ENCODE measurements around the gene CCDC134. TPM values are rescaled to one million over a fixed set of nuclear protein-coding genes. Genes with fewer than 3 reads are reported as not detected.
A peak's percentile ranks its signal among the peaks of the same experiment; 100 is the strongest.

The CCDC134 gene
- total and polyA plus RNA-seq, 2 donors (not counting 3 experiments of a cell fraction or from before 2014, with no cell fraction given), result 4.5 to 8.4 TPM

DNA sequence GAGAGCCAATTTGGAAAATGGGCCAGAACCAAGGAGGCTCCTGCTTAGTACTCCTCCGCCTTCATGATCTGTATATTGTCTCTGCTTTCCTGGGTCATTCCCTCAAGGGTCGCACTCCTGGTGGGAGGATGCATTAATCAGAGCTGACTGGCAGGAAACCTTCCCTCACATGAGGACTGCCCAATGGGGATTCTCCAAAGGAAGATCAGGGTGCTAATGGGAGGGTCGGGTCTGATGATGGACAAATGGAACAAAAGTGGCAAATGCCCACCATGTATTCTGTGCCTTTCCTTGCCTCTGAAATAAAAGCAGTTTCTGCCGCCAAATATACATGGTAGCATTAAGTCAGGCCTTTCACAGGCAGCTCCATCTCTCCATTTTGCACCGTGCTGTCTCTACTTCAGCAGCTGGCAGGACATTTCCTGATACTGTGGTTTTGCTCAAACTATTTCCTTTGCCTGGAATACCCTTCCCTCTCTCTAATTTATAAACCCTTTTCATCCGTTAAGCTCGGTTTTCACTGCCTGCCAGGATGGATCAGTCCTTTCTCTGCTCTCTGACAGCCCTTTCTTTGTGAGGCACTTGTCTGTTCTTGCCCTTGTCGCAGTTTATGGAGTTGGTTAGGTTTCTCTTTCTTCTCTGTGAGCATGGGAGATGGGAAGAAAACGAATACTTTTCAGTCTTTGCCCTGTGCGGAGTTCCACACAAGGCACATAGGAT is 45.9 kb downstream of the CCDC134 start:
- H3K79me2 ChIP-seq (ENCODE audit: control insufficient read depth, insufficient read depth, low read length), result peaks cover 95% of the 10 kb centered on the region
- dilution Hi-C loops (cut with MboI; ENCODE audit: extremely low pct_ligation_motif_present, low sequenced_read_pairs) (no loop called here), intact Hi-C loops (cut with micrococcal nuclease) (no loop called here)
- no peak for TF ChIP-seq GATA2 (IDR thresholded peaks at IDR 0.05; ENCODE audit: insufficient read depth, insufficient read length, low read depth, low read length)
- no peak for TF ChIP-seq POLR2AphosphoS5 (IDR thresholded peaks at IDR 0.05; ENCODE audit: insufficient read depth, low read depth, low read length)
- TF ChIP-seq POLR2A (IDR thresholded peaks at IDR 0.05; ENCODE audit: low read depth, low read length), result no peak
- TF ChIP-seq MYC (IDR thresholded peaks at IDR 0.05; ENCODE audit: low read depth, low read length), result no peak
- TF ChIP-seq, protein P1, sequence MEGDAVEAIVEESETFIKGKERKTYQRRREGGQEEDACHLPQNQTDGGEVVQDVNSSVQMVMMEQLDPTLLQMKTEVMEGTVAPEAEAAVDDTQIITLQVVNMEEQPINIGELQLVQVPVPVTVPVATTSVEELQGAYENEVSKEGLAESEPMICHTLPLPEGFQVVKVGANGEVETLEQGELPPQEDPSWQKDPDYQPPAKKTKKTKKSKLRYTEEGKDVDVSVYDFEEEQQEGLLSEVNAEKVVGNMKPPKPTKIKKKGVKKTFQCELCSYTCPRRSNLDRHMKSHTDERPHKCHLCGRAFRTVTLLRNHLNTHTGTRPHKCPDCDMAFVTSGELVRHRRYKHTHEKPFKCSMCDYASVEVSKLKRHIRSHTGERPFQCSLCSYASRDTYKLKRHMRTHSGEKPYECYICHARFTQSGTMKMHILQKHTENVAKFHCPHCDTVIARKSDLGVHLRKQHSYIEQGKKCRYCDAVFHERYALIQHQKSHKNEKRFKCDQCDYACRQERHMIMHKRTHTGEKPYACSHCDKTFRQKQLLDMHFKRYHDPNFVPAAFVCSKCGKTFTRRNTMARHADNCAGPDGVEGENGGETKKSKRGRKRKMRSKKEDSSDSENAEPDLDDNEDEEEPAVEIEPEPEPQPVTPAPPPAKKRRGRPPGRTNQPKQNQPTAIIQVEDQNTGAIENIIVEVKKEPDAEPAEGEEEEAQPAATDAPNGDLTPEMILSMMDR (IDR thresholded peaks at IDR 0.05; ENCODE audit: extremely low read depth in 1 of 2, insufficient read depth in 1 of 2, low read depth in 1 of 2, low read length in 2 of 2), result no peak
- no peak for TF ChIP-seq JUN (IDR thresholded peaks at IDR 0.05; ENCODE audit: borderline replicate concordance, insufficient read depth, insufficient read length, low read depth)
- TF ChIP-seq, protein P2, sequence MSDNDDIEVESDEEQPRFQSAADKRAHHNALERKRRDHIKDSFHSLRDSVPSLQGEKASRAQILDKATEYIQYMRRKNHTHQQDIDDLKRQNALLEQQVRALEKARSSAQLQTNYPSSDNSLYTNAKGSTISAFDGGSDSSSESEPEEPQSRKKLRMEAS (IDR thresholded peaks at IDR 0.05; ENCODE audit: insufficient read depth, insufficient read length), result no peak
- no peak for TF ChIP-seq EZH2 (IDR thresholded peaks at IDR 0.05; ENCODE audit: borderline replicate concordance, low read depth, low read length, severe bottlenecking)
- TF ChIP-seq FOS (IDR thresholded peaks at IDR 0.05; ENCODE audit: borderline replicate concordance, insufficient read depth, low read length), result no peak
- CTCF ChIA-PET, result interaction anchor here (1.0 to 2.4 kb wide), 7 partner anchors 11 to 149 kb away, joined by 3 to 19 read pairs (median 3); partner anchors contain the start of gene SREBF2
- no peak overlapping the region for H2AFZ ChIP-seq (ENCODE audit: low read depth, low read length)
- H3K4me1 ChIP-seq (ENCODE audit: control insufficient read depth, extremely low read depth, insufficient read depth, low read length), result peaks cover 13% of the 10 kb centered on the region
- BruUV-seq (replicated peaks), result no TSS peak
- H3K9ac ChIP-seq (replicated peaks; ENCODE audit: extremely low read depth, insufficient read depth, low read length), result no peak overlapping the region
- H3K9me1 ChIP-seq (replicated peaks; ENCODE audit: control insufficient read depth, extremely low read depth, insufficient read depth, low read length), result no peaks in the 10 kb centered on the region
- H3K4me3 ChIP-seq (replicated peaks in 1 of 3; ENCODE audit: insufficient read depth in 1 of 3, low read depth in 1 of 3, low read length in 3 of 3), result no peak overlapping the region
- DNase-seq (ENCODE audit: low read depth, low spot score), result peak; percentile 25
- no peak overlapping the region for H3K27ac ChIP-seq (ENCODE audit: insufficient read depth, low read depth, low read length)
- peaks cover 4% of the 10 kb centered on the region for H4K20me1 ChIP-seq (replicated peaks; ENCODE audit: control insufficient read depth, extremely low read depth, insufficient read depth, low read length)
- H3K9me3 ChIP-seq (replicated peaks; ENCODE audit: control insufficient read depth, insufficient read depth, low read length), result no peaks in the 10 kb centered on the region
- no peak overlapping the region for H3K4me2 ChIP-seq (ENCODE audit: insufficient read depth, low read length)
- POLR2A ChIA-PET, result interaction anchor here (1.4 kb wide), 1 partner anchor 14 kb away, joined by 3 read pairs; the partner anchor contains the start of gene SREBF2
- peaks cover 0 to under 1% of the 10 kb centered on the region in 2 experiments for H3K36me3 ChIP-seq (ENCODE audit: control insufficient read depth in 2 of 2, extremely low read depth in 1 of 2, insufficient read depth in 2 of 2, low read length in 2 of 2)
- no peaks in the 10 kb centered on the region for H3K27me3 ChIP-seq (ENCODE audit: control insufficient read depth in 2 of 2, insufficient read depth in 2 of 2, low read length in 2 of 2)
- FAIRE-seq, result no peak
